ENCODE results near the gene LGALS7.

DNA sequence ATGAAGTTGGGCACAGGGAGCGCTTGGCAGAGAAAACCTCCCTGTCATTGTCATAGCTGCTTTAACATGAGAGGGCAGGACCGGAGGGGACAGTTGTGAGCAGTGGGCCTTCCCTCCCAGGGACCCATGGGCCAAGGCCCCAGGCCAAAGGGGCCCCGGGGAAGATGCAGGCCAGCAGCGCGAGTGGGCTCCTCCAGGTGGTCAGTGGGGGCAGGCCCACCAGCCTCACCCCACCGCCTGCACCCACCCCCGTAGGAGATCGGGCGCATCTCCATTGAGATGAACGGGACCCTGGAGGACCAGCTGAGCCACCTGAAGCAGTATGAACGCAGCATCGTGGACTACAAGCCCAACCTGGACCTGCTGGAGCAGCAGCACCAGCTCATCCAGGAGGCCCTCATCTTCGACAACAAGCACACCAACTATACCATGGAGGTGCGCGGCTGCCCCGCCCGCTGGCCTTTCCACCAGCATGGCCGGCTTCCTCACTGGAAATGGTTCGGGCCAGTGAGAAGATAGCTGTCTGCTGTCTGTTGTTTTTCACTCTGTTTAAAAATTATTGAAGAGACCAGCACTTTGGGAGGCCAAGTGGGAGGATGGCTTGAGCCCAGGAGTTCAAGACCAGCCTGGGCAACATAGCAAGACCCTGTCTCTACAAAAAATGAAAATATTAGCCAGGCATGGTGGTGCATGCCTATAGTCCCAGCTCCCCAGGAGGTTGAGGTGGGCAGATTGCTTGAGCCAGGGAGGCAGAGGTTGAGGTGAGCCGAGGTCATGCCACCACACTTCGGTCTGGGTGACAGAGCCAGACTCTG is 47.6 kb downstream of the LGALS7 start:
- TF ChIP-seq, protein P1, sequence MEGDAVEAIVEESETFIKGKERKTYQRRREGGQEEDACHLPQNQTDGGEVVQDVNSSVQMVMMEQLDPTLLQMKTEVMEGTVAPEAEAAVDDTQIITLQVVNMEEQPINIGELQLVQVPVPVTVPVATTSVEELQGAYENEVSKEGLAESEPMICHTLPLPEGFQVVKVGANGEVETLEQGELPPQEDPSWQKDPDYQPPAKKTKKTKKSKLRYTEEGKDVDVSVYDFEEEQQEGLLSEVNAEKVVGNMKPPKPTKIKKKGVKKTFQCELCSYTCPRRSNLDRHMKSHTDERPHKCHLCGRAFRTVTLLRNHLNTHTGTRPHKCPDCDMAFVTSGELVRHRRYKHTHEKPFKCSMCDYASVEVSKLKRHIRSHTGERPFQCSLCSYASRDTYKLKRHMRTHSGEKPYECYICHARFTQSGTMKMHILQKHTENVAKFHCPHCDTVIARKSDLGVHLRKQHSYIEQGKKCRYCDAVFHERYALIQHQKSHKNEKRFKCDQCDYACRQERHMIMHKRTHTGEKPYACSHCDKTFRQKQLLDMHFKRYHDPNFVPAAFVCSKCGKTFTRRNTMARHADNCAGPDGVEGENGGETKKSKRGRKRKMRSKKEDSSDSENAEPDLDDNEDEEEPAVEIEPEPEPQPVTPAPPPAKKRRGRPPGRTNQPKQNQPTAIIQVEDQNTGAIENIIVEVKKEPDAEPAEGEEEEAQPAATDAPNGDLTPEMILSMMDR (IDR thresholded peaks at IDR 0.05): no peak
- TF ChIP-seq POLR2A (IDR thresholded peaks at IDR 0.05; ENCODE audit: low read depth) (no peak), EP300 (IDR thresholded peaks at IDR 0.05) (no peak), POLR2AphosphoS5 (IDR thresholded peaks at IDR 0.05) (no peak)
